Fibroblast of pulmonary artery (primary cell): Measurements from ENCODE around the gene FOXL3.

Source experiments
- DNase-seq: peaks from one replicate; pipeline ENCODE4 v3.0.0-alpha.2; 2010; ENCODE audit warnings: low read depth
- H3K4me3 ChIP-seq: replicated peaks from 2 replicates; pipeline ENCODE4 v1.5.1; 2011; ENCODE audit warnings: low read depth, mild to moderate bottlenecking, control low read depth, low read length, moderate library complexity
- TF ChIP-seq, protein P1 (sequence below): IDR thresholded peaks from 2 replicates; pipeline ENCODE4 v1.5.1; 2011; ENCODE audit warnings: mild to moderate bottlenecking, control low read depth, low read length, inconsistent platforms; ENCODE audit errors: missing control alignments

FOXL3 gene

GRCh38 chr7:276230-276835, 13.6 kb upstream of the FOXL3 start:
- H3K4me3 ChIP-seq, result no peak overlapping the region
- DNase-seq, result no peak
- TF ChIP-seq, protein P1, sequence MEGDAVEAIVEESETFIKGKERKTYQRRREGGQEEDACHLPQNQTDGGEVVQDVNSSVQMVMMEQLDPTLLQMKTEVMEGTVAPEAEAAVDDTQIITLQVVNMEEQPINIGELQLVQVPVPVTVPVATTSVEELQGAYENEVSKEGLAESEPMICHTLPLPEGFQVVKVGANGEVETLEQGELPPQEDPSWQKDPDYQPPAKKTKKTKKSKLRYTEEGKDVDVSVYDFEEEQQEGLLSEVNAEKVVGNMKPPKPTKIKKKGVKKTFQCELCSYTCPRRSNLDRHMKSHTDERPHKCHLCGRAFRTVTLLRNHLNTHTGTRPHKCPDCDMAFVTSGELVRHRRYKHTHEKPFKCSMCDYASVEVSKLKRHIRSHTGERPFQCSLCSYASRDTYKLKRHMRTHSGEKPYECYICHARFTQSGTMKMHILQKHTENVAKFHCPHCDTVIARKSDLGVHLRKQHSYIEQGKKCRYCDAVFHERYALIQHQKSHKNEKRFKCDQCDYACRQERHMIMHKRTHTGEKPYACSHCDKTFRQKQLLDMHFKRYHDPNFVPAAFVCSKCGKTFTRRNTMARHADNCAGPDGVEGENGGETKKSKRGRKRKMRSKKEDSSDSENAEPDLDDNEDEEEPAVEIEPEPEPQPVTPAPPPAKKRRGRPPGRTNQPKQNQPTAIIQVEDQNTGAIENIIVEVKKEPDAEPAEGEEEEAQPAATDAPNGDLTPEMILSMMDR, result no peak

- TF ChIP-seq, protein P1, result no peak
- DNase-seq, result no peak
- H3K4me3 ChIP-seq, result no peak overlapping the region
Measured at GRCh38 chr7:277228-277627, 12.7 kb upstream of the FOXL3 start.

GRCh38 chr7:278081-278480, 11.9 kb upstream of the FOXL3 start:
- no peak overlapping the region for H3K4me3 ChIP-seq
- TF ChIP-seq, protein P1, result no peak
- no peak for DNase-seq

DNA sequence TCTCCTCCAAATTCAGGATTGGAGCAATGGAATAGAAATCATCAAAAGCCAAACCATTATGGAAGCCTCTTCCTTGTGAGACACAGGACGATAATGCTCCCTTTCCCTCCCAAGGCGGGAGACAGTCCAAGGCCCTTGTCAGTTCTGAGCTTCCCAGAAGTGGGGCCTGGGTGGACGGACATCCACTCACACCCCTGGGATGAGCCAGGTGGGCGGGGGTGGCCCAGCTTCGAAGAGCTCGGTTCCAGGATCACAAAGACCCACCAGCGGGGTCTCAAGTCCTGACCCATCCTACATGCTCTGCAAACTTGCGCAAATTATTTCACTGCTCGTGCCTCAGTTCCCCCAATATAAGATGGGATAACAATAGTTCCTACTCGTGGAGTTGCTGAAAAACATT, 10.1 kb upstream of the FOXL3 start:
- DNase-seq, result no peak
- TF ChIP-seq, protein P1, result no peak

GRCh38 chr7:280461-280860, 9.5 kb upstream of the FOXL3 start:
- no peak for DNase-seq

More for the DNA sequence above, 10.1 kb upstream of the FOXL3 start:
- H3K4me3 ChIP-seq, result no peak overlapping the region

GRCh38 chr7:281637-282036, 8.3 kb upstream of the FOXL3 start:
- no peak for DNase-seq
- TF ChIP-seq, protein P1, result no peak

More at GRCh38 chr7:280461-280860, 9.5 kb upstream of the FOXL3 start:
- H3K4me3 ChIP-seq, result no peak overlapping the region
- TF ChIP-seq, protein P1, result no peak

DNA sequence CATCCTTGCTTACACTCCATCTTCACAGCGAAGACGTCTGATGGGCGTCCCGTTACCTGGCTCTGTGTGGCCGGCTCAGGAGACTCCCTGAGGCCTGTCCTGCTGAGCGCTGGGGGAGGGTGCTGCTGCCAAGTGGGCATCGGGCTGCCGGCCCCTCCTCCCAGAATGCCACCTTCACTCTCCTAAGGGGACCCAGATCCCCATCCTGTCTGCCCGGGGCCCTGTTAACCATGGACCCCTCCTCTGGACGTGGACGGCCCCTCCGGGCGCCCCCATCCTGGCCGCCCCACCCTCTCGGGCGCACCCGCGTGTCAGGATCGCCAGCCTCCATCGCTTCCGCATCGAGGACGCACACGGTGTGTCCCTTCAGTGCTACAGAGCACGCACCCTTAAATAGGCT, 7.3 kb upstream of the FOXL3 start:
- TF ChIP-seq, protein P1, result no peak
- no peak overlapping the region for H3K4me3 ChIP-seq
- no peak for DNase-seq

More at GRCh38 chr7:281637-282036, 8.3 kb upstream of the FOXL3 start:
- H3K4me3 ChIP-seq, result no peak overlapping the region
